Measurements from ENCODE around the gene FLNA.

The FLNA gene

DNA sequence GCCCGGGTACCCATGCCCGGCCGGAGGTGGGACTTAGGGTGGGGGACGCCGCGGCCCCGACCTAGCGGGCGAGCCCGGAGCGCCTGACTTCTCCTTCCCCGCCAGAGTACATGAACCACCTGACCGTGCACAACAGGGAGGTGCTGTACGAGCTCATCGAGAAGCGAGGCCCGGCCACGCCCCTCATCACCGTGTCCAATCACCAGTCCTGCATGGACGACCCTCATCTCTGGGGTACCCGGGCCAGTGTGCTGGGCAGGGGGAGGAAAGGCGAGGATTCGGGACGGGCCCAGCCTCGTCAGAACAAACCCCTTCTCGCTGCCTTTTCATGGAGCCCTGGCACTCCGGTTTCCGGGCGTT lies 37.5 kb upstream of the FLNA start:
- no peaks in the 10 kb centered on the region for H3K27me3 ChIP-seq (ENCODE audit: insufficient read depth, insufficient read length)
- H3K9me3 ChIP-seq (ENCODE audit: insufficient read depth, low read length): no peaks in the 10 kb centered on the region
- H3K4me3 ChIP-seq (ENCODE audit: insufficient read length, low read depth): peak overlapping the region; percentile 50
- DNase-seq (ENCODE audit: low read depth, low spot score): no peak
- TF ChIP-seq YY1 (IDR thresholded peaks at IDR 0.05; ENCODE audit: insufficient read depth, insufficient read length) (no peak), ZNF274 (IDR thresholded peaks at IDR 0.05; ENCODE audit: low read depth, low read length) (no peak), SUZ12 (IDR thresholded peaks at IDR 0.05; ENCODE audit: extremely low read depth, insufficient read depth, insufficient read length) (no peak)
- H3K9ac ChIP-seq (ENCODE audit: insufficient read length, low read depth): peak overlapping the region; percentile 76
- H3K36me3 ChIP-seq (ENCODE audit: insufficient read depth, insufficient read length, low read length): peaks cover 6% of the 10 kb centered on the region
- H3K4me1 ChIP-seq (ENCODE audit: insufficient read depth, insufficient read length): peaks cover 1% of the 10 kb centered on the region

GRCh38 chrX:154409222-154409871 lies 34.9 kb upstream of the FLNA start, which contains the start of gene DNASE1L1:
TSS of gene DNASE1L1 (minus strand) at chrX:154409254. CDS start at chrX:154405568, 3,686 bp downstream.
- TF ChIP-seq SUZ12 (IDR thresholded peaks at IDR 0.05; ENCODE audit: extremely low read depth, insufficient read depth, insufficient read length) (no peak), YY1 (IDR thresholded peaks at IDR 0.05; ENCODE audit: insufficient read depth, insufficient read length) (no peak), ZNF274 (IDR thresholded peaks at IDR 0.05; ENCODE audit: low read depth, low read length) (no peak)
- H3K36me3 ChIP-seq (ENCODE audit: insufficient read depth, insufficient read length, low read length): peaks cover 6% of the 10 kb centered on the region
- no peak for DNase-seq (ENCODE audit: low read depth, low spot score)
- no peaks in the 10 kb centered on the region for H3K9me3 ChIP-seq (ENCODE audit: insufficient read depth, low read length)
- H3K27me3 ChIP-seq (ENCODE audit: insufficient read depth, insufficient read length): no peaks in the 10 kb centered on the region
- H3K9ac ChIP-seq (ENCODE audit: insufficient read length, low read depth): peak within 1 kb of the TSS; percentile 64
- H3K4me1 ChIP-seq (ENCODE audit: insufficient read depth, insufficient read length): peaks cover 1% of the 10 kb centered on the region
- peak within 1 kb of the TSS; percentile 18 for H3K4me3 ChIP-seq (ENCODE audit: insufficient read length, low read depth)

GRCh38 chrX:154408659-154409221 lies 34.3 kb upstream of the FLNA start:
- DNase-seq (ENCODE audit: low read depth, low spot score): no peak
- H3K4me3 ChIP-seq (ENCODE audit: insufficient read length, low read depth): peak overlapping the region; percentile 18

DNA sequence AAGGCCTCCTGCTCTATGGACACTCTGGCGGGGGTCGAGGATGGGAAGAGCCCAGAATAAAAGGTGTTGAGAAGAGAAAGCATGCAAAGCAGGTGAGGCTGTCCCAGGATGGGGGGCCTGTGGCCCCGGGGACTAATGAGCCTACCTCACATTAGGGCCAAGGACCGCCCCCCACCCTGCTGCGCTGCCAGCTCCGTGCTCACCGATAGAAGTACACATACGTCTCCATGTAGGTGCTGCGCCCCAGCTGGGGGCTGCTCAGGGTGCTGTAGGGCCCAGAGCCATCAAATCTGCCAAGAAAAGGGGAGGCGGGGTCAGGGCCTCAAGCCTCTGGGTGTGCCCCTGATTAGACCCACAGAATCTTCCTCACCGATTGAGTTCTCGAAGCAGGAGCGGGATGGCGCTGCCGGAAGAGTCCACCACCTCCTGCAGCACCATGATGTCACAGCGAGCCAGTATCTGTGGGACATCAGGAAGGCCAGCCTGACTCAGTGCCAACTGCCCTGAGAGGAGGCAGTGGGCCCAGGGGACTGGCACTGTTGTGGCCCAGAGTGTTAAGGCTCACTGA lies 30.3 kb upstream of the FLNA start:
- TF ChIP-seq SUZ12 (IDR thresholded peaks at IDR 0.05; ENCODE audit: extremely low read depth, insufficient read depth, insufficient read length): no peak
- no peak for TF ChIP-seq YY1 (IDR thresholded peaks at IDR 0.05; ENCODE audit: insufficient read depth, insufficient read length)
- TF ChIP-seq ZNF274 (IDR thresholded peaks at IDR 0.05; ENCODE audit: low read depth, low read length): no peak
- H3K36me3 ChIP-seq (ENCODE audit: insufficient read depth, insufficient read length, low read length): peaks cover 15% of the 10 kb centered on the region
- no peak overlapping the region for H3K4me3 ChIP-seq (ENCODE audit: insufficient read length, low read depth)
- no peaks in the 10 kb centered on the region for H3K9me3 ChIP-seq (ENCODE audit: insufficient read depth, low read length)
- DNase-seq (ENCODE audit: low read depth, low spot score): no peak
- no peak overlapping the region for H3K9ac ChIP-seq (ENCODE audit: insufficient read length, low read depth)
- H3K27me3 ChIP-seq (ENCODE audit: insufficient read depth, insufficient read length): no peaks in the 10 kb centered on the region
- peaks cover 1% of the 10 kb centered on the region for H3K4me1 ChIP-seq (ENCODE audit: insufficient read depth, insufficient read length)

More at GRCh38 chrX:154408659-154409221, 34.3 kb upstream of the FLNA start:
- Histone ChIP-seq H3K36me3 (ENCODE audit: insufficient read depth, insufficient read length, low read length) (peaks cover 3% of the 10 kb centered on the region), H3K9ac (ENCODE audit: insufficient read length, low read depth) (peak overlapping the region; percentile 64), H3K4me1 (ENCODE audit: insufficient read depth, insufficient read length) (peaks cover 1% of the 10 kb centered on the region), H3K27me3 (ENCODE audit: insufficient read depth, insufficient read length) (no peaks in the 10 kb centered on the region), H3K9me3 (ENCODE audit: insufficient read depth, low read length) (no peaks in the 10 kb centered on the region)
- no peak for TF ChIP-seq ZNF274 (IDR thresholded peaks at IDR 0.05; ENCODE audit: low read depth, low read length)
- no peak for TF ChIP-seq SUZ12 (IDR thresholded peaks at IDR 0.05; ENCODE audit: extremely low read depth, insufficient read depth, insufficient read length)
- no peak for TF ChIP-seq YY1 (IDR thresholded peaks at IDR 0.05; ENCODE audit: insufficient read depth, insufficient read length)

GRCh38 chrX:154403858-154404257 lies 29.4 kb upstream of the FLNA start:
- peaks cover 1% of the 10 kb centered on the region for H3K4me1 ChIP-seq (ENCODE audit: insufficient read depth, insufficient read length)
- H3K9ac ChIP-seq (ENCODE audit: insufficient read length, low read depth): no peak overlapping the region
- H3K9me3 ChIP-seq (ENCODE audit: insufficient read depth, low read length): no peaks in the 10 kb centered on the region
- peaks cover 24% of the 10 kb centered on the region for H3K36me3 ChIP-seq (ENCODE audit: insufficient read depth, insufficient read length, low read length)
- H3K4me3 ChIP-seq (ENCODE audit: insufficient read length, low read depth): no peak overlapping the region
- H3K27me3 ChIP-seq (ENCODE audit: insufficient read depth, insufficient read length): no peaks in the 10 kb centered on the region
- TF ChIP-seq YY1 (IDR thresholded peaks at IDR 0.05; ENCODE audit: insufficient read depth, insufficient read length): no peak
- TF ChIP-seq ZNF274 (IDR thresholded peaks at IDR 0.05; ENCODE audit: low read depth, low read length): no peak
- no peak for TF ChIP-seq SUZ12 (IDR thresholded peaks at IDR 0.05; ENCODE audit: extremely low read depth, insufficient read depth, insufficient read length)
- DNase-seq (ENCODE audit: low read depth, low spot score): no peak

DNA sequence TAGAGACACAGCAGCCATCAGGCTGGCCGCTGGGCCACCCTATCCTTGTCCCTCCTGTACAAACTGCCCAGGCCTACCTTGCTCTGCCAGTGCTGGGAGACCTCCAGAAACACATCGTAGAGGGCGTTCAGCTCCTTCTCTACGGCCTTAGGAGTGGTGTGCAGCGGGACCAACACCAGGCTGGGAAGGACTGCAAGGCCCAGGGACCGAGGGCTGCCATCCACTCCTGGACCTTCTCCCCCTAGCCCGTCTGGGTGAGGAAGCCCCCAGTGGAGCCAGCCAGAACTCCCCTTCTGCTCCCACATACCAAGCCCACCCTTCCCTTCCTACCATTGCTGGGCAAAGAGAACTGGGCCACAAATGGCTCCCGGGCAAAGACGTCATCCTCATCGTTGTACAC lies 28.8 kb upstream of the FLNA start:
- H3K9me3 ChIP-seq (ENCODE audit: insufficient read depth, low read length): no peaks in the 10 kb centered on the region
- no peaks in the 10 kb centered on the region for H3K27me3 ChIP-seq (ENCODE audit: insufficient read depth, insufficient read length)
- TF ChIP-seq YY1 (IDR thresholded peaks at IDR 0.05; ENCODE audit: insufficient read depth, insufficient read length): no peak
- no peak overlapping the region for H3K9ac ChIP-seq (ENCODE audit: insufficient read length, low read depth)
- H3K4me1 ChIP-seq (ENCODE audit: insufficient read depth, insufficient read length): no peaks in the 10 kb centered on the region
- no peak overlapping the region for H3K4me3 ChIP-seq (ENCODE audit: insufficient read length, low read depth)
- DNase-seq (ENCODE audit: low read depth, low spot score): no peak
- H3K36me3 ChIP-seq (ENCODE audit: insufficient read depth, insufficient read length, low read length): peaks cover 29% of the 10 kb centered on the region

DNA sequence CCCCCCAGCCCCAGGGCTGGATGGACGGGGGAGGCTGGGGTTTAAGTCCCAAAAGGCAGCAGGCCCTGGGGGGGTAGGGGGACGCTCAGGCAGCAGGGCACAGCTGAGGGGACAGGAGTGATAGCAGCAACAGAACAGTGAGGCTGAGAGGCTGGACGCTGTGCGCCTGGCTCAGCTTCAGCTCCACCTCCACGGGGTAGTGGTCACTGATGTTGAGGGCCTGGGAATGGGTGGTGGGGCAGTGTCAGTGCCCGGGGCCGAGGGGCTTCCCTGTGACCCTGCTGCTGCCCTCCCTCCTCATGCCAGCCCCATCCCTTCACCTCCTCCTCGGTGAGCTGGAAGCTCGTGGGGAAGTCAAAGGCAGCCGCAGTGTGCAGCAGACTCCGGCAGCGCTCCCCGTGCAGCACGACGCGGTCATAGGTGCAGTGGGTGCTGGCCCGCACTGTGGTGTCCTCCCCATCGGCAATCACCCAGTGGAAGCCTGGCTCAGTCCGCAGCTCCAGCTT lies 28.2 kb upstream of the FLNA start:
- Histone ChIP-seq H3K36me3 (ENCODE audit: insufficient read depth, insufficient read length, low read length) (peaks cover 29% of the 10 kb centered on the region), H3K4me1 (ENCODE audit: insufficient read depth, insufficient read length) (no peaks in the 10 kb centered on the region), H3K9ac (ENCODE audit: insufficient read length, low read depth) (no peak overlapping the region), H3K9me3 (ENCODE audit: insufficient read depth, low read length) (no peaks in the 10 kb centered on the region), H3K27me3 (ENCODE audit: insufficient read depth, insufficient read length) (no peaks in the 10 kb centered on the region), H3K4me3 (ENCODE audit: insufficient read length, low read depth) (no peak overlapping the region)
- no peak for TF ChIP-seq YY1 (IDR thresholded peaks at IDR 0.05; ENCODE audit: insufficient read depth, insufficient read length)
- TF ChIP-seq SUZ12 (IDR thresholded peaks at IDR 0.05; ENCODE audit: extremely low read depth, insufficient read depth, insufficient read length): no peak
- no peak for TF ChIP-seq ZNF274 (IDR thresholded peaks at IDR 0.05; ENCODE audit: low read depth, low read length)
- DNase-seq (ENCODE audit: low read depth, low spot score): no peak
